Activated effector memory CD4-positive, alpha-beta T cell treated with anti-CD3 and anti-CD28 coated beads, Interleukin-2, amount 50 U/mL, for 16 hours (primary cell): ENCODE data around the gene SORBS1.

Source experiments
- DNase-seq: peaks from one replicate; pipeline ENCODE4 v3.0.0-alpha.2; 2020

SORBS1 gene

DNA sequence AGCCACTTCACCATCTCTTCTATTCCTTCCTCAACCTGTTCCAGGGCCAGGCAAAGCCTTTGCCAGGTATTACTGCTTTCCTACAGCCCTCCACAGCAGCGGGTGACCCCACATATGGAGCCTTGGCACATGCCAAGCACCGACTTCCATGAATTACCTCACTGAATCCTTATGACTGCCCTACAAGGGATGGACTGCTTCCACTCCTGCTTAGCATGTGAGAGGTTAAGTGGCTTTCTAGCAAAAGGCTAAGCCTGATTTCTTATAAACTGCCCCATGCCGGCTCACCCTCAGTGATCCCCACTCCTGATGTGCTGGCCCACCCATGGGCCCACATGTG is 226.4 kb downstream of the SORBS1 start:
- DNase-seq: no peak

DNA sequence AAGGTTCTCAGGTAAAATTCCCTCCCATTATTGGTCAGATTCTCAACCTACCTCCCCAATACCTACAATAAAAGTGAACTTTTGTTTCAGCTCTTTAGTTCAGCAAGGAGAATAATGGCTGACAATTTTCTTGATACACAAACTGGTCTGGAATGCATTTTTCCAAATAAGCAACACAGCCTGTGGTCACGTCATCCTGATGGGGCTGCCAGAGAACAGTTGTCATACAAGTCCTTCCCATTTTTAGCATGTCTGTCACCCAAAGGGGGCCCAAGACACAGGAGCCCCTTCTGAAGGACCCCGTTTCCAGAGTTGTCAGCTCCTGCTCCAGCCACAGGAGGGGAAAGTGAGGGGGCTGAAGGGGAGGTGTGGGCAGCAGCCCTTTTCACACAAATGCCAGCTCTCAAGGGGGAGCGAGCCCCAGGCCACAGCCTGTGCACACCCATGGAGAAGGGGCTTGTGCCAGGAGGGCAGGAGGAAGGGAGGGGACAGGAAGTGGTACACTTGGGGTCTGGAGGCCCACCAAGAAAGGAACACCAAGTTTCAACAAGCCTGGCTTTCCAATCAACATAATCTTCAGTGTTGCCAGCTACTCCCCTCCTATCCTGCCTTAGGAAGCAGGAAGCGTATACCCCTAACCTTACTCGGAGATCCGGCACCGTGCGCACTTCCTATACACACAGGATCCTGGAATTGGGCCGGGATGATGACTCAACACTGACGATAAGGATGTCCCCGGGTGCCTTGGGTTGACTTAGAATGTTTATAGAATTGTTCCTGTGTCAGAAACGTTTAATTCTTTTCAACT is 227.0 kb downstream of the SORBS1 start:
- no peak for DNase-seq

DNA sequence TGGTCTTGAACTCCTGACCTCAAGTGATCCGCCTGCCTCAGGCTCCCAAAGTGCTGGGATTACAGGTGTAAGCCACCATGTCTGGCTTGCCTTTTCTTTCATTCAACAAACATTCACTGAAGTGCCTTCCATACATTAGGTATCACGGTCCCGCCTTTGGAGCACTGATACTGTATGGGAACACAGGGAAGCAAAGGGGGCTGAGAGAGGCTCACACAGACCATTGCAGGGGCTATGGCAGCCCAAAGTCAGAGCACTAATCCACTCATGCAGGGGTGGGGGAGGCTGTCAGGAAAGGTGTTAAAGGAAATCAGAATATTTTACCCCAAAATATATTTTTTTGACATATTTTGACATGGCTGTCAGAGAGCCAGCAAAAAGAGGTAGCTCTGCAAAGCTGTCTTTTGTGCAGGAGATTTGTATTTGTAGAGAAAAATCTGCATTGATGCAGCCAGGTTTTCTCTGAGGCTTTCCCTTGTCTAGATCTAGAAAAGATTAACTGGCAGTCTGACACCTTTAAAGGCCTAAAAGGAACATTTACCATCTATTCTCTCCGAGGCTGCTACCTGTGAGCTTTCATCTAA is 228.4 kb downstream of the SORBS1 start:
- no peak for DNase-seq

DNA sequence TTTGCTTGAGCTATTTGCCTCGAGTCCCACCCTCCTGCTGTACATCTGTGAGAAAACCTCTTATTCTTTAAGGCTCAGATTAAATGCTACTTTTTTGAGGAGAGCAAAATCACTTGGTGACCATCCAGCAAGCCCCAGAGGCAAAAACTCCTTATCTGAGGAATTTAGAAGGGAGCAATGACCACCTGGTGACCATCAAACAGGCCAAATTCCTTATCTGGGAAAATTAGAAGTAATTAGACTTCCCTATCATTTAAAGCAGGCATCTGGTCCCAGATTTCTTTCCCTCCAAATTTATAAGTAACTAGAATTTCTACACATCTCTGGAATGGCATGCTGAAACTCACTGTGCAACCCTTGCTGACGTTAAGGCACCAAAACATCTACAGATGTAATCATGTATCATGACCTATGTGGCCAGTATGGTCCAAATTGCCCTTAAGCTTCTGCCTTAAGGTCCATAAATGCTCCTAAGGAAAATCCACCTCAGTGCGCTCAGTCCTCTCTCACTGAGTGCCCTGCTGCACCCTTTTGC is 229.5 kb downstream of the SORBS1 start:
- DNase-seq: no peak

DNA sequence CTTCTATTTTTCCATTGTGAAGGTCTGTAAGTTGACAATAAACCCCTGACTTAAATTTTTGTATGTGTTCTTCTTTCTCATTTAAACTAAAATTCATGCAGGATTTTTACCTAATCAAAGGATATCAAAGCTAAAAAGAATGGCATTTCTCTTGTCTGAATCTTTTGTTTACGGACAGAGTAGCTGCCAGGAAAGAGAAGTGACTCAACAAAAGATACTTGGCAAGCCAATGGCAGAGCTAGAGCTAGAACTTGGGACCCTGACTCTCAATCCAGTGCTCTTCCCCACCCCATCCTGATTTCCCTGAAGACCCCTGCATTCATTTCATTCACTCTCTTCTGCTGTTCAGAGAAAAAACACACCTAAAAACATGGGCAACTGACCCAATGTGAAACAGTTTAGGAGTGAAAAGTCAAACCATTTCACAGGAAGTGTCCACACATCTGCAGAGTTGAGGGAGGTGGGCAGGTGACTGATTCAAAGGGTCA is 230.2 kb downstream of the SORBS1 start:
- DNase-seq: no peak

- no peak for DNase-seq
Observed at GRCh38 chr10:95329296-95329695, 231.9 kb downstream of the SORBS1 start.

GRCh38 chr10:95328013-95328412 is 233.2 kb downstream of the SORBS1 start:
- no peak for DNase-seq

GRCh38 chr10:95327367-95327766 is 233.8 kb downstream of the SORBS1 start:
- no peak for DNase-seq

GRCh38 chr10:95326396-95326795 is 234.8 kb downstream of the SORBS1 start:
- no peak for DNase-seq

GRCh38 chr10:95325863-95326262 is 235.3 kb downstream of the SORBS1 start:
- DNase-seq: no peak

DNA sequence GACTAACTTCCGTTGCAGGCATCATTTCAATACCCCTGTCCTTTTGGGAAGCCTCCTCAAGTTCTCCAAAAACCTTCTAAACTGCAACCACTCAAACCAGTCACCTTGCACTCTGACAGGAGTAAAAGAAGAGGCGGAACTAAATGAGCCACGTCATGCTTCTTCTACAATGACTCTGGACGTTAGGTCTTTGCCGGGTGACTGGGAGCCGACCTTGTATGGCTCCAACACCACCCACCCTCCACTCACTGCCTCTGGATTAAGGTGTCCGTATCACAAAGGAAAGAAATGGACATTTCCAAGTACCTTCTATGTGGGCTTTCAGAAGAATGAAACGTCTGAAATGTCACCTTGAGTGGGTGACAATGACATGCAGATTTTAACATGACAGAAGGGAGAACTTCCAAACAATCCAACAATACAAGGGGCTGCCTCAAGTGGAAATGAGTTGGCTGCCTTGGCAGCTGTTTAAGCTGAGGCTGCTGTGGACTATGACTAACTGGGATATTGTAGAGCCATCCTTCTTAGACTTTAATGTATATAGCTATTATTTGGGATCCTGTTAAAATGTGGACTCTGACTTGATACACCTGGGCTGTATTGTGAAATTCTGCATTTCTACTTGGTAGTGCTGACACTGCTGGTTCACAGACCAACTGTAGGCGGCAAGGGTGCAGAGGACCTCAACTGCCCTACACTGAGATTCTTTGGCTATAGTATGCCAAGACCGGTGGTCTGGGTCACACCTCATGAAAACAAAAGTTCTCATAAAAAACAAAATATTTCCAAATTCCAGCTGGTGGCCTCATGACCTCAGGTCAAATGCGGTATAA is 236.5 kb downstream of the SORBS1 start:
- DNase-seq: no peak

DNA sequence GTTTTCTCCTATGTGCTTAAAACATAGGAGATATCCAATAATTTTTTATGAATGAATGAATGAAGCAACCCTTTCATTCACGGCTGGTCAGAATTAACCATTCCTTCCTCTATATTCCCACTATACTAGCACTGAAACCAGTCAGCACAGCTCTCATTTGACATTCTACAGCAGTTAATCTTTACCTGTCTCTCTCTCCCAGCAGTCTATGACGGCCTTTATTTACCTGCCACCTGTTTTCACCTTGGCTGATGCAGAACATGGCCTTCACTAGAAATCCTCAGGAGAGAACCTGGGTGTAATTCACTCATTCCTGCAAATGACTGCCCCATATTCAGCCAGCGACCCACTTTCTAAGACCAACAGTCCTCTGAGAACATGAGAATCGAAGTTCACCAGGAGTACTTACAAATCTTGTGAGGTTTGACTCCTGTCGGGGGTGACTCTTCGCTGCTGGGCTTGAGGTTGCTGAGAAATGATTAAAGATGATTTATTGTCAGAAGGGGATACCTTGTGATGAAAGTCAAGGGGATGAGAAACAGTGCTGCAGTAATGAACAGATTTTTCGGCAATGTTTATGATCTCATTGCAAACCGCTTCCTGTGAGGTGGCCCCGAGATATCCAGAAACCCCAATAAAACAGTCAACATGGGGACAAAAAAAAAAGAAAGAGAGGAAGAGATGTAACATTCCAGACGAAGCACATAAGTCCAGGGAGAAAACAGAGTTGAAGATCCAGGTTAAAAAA is 239.4 kb downstream of the SORBS1 start:
- no peak for DNase-seq

DNA sequence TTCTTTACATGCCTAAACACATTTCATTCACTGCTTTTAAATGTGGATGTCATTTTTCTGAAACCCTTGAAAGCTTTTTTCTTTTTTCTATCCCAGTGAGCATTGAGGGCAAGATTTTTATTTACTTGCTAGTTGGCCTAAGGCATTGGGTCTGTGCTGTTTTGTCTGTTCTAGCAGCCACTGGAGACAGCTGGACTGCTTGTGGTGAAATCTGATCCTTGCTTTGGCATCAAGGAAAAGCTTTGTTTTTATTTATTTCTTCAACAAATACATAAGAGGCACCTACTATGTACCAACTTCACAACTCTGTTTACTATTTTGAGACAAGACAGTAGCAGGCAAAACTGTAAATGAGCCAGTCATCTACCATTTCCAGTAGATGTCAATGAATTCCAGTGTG is 241.9 kb downstream of the SORBS1 start:
- DNase-seq: no peak

DNA sequence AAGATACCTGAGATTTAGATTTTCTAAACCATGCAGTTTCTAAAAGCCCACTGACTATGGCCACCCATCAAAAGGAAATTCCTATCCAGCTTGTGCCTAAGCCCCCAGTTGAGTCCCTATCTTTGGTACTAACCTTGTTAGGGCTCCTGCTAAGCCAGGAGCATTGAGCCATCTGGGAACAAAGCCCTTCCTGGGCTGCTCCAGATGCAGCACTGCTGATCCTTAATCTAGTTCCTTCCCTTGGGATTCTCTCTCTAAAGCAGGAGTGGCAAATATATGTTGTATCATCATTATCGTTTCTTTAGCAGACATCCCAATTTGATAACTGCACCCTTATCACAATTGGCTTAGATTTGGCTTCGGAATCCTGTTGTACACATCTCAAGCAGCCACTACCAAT is 245.7 kb downstream of the SORBS1 start:
- DNase-seq: no peak

GRCh38 chr10:95314192-95314918 is 246.8 kb downstream of the SORBS1 start:
- DNase-seq: no peak

GRCh38 chr10:95312986-95313495 is 248.1 kb downstream of the SORBS1 start:
- DNase-seq: no peak

DNA sequence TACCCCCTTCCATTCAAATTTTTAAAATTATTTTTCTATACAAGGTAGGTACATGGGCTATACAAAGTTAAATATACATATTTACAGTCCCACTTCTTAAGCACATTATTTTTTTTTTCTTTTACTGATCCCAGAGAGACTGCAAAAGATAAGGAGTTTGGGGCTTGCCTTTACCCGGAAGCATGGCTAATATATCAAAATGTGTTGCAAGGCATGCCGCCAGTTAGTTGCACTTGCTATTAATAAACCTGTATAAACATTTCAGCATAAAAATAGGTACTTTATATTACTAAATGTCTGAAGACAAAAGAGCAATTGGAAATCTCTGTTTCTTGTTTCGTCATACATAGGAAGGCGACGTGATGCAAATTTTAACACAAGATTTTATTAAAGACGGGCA is 248.9 kb downstream of the SORBS1 start:
- DNase-seq: no peak

DNA sequence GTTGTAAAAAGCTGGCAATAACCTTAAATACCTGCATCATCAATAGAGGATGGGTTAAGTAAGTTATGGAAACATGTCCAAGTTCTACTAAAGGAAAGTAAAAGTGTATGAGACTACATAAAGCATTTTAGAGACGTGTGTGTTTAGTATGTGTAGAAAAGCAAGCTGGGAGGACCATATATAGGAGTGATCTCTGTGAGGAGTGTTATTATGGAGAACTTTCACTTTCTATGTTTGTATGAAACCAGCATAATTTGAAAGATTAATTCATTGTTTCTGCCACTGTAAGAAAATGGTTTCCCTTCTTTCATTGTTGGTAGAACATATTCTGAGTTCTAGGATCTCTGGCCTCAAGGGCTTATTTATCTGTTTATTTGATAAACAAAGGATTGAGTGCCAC is 251.2 kb downstream of the SORBS1 start:
- no peak for DNase-seq

GRCh38 chr10:95308389-95309302 is 252.5 kb downstream of the SORBS1 start:
- no peak for DNase-seq

GRCh38 chr10:95306851-95307250 is 254.3 kb downstream of the SORBS1 start:
- no peak for DNase-seq

DNA sequence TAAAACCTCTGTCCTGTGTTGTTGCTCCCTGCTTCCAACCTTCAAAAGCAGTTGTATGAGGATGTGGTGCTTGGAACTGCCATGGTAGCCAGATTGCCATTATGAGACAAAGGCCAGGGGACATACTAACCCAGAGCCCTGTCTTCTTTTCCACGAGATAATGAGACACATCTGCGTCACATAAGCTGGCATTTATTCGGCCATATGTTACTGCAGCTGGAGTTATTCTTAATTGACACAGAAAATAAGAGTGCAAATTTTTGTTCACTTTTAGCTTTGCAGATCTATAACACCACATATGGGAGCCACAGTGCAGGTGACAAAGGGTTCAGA is 254.9 kb downstream of the SORBS1 start:
- no peak for DNase-seq
